Measurements from ENCODE around the gene PCCA.

GRCh38 chr13:100513171-100513570 is 424.3 kb downstream of the PCCA start:
- TF ChIP-seq CTCF (IDR thresholded peaks at IDR 0.05) (no peak), POLR2A (IDR thresholded peaks at IDR 0.05) (no peak), POLR2AphosphoS5 (IDR thresholded peaks at IDR 0.05) (no peak)

Data from prostate gland (tissue), 2 donors.